HepG2 (cell line): ENCODE results near the gene COQ9. TPM values are rescaled to one million over a fixed set of nuclear protein-coding genes. Genes with fewer than 3 reads are reported as not detected.

Experiments
- AKAP8 ChIP-seq: sonication (generic); formaldehyde crosslinking; IDR thresholded peaks from 2 replicates; pipeline ENCODE4 v1.5.1; 2020; ENCODE audit warnings: mild to moderate bottlenecking, missing genetic modification reagents
- CCAR2 ChIP-seq: fragments of 200-400 bp; formaldehyde crosslinking; optimal IDR thresholded peaks from 2 replicates; pipeline ENCODE3; 2018; ENCODE audit warnings: low read depth, mild to moderate bottlenecking, low read length, moderate library complexity
- FOXO4 ChIP-seq: sonication (generic); formaldehyde crosslinking; conservative IDR thresholded peaks from 2 replicates; pipeline ENCODE4 v1.8.1; 2023; ENCODE audit warnings: missing genetic modification reagents
- NBN ChIP-seq: fragments of 450-650 bp; conservative IDR thresholded peaks from 2 replicates; pipeline ENCODE4 v1.6.1; 2017
- PCBP1 ChIP-seq: fragments of 200-400 bp; formaldehyde crosslinking; IDR thresholded peaks from 2 replicates; pipeline ENCODE4 v1.6.1; 2017; ENCODE audit warnings: mild to moderate bottlenecking, low read depth, low read length, borderline replicate concordance
- SIN3B ChIP-seq: fragments of 150-350 bp; IDR thresholded peaks from 2 replicates; pipeline ENCODE4 v1.6.1; 2014; ENCODE audit warnings: low read length
- USF2 ChIP-seq, 2 experiments: sonication (generic) in 1 of 2; formaldehyde crosslinking in 1 of 2; IDR thresholded peaks; 2 replicates each; pipeline versions ENCODE4 v1.5.1 to v1.6.1; 2011 to 2020; ENCODE audit warnings: borderline replicate concordance in 1 of 2, low read depth in 1 of 2, low read length in 1 of 2, mild to moderate bottlenecking in 1 of 2, missing genetic modification reagents in 1 of 2, moderate library complexity in 1 of 2
- XBP1 ChIP-seq: sonication (generic); formaldehyde crosslinking; IDR thresholded peaks from 2 replicates; pipeline ENCODE4 v1.5.0; 2020; ENCODE audit warnings: missing genetic modification reagents
- ZNF10 ChIP-seq: sonication (generic); formaldehyde crosslinking; IDR thresholded peaks from 2 replicates; pipeline ENCODE4 v1.4.0; 2020; ENCODE audit warnings: mild to moderate bottlenecking, low read depth, missing genetic modification reagents, borderline replicate concordance
- ZNF432 ChIP-seq: sonication (generic); formaldehyde crosslinking; IDR thresholded peaks from 2 replicates; pipeline ENCODE4 v1.5.0; 2020; ENCODE audit warnings: missing genetic modification reagents, mild to moderate bottlenecking, borderline replicate concordance
- ZNF580 ChIP-seq: IDR thresholded peaks from 2 replicates; pipeline ENCODE4 v1.6.1; 2016; ENCODE audit warnings: low read depth, borderline replicate concordance
- ZNF652 ChIP-seq: IDR thresholded peaks from 2 replicates; pipeline ENCODE4 v1.6.1; 2016; ENCODE audit warnings: low read depth, borderline replicate concordance
- ZNF816 ChIP-seq: sonication (generic); formaldehyde crosslinking; IDR thresholded peaks from 2 replicates; pipeline ENCODE4 v1.8.0; 2022; ENCODE audit warnings: missing genetic modification reagents, mild to moderate bottlenecking, borderline replicate concordance
- polyA plus RNA-seq, 8 experiments: library from polyadenylated mRNA; depleted of rRNA in 3 of 8; stranded (reverse) in 7 of 8; unstranded in 1 of 8; fragments of >200 nt; fragmentation: Illumina TruSeq in 4 of 8; extraction: Trizol in 4 of 8; gene quantifications; 2 replicates each; pipeline versions ENCODE4 v1.2.1 to v1.2.3, GENCODE V29; 2011 to 2016; ENCODE audit warnings: low read depth in 4 of 8, missing spikeins in 1 of 8, mixed read lengths in 1 of 8; ENCODE audit not compliant: insufficient read depth in 1 of 8
- total RNA-seq, 5 experiments: library from RNA; depleted of rRNA; stranded (reverse); fragments of >200 nt; fragmentation: Illumina TruSeq; extraction: Trizol; gene quantifications; 2 replicates each; pipeline ENCODE4 v1.2.3, GENCODE V29; 2016; ENCODE audit warnings: low read depth in 1 of 5
- TF ChIP-seq, protein P1 (sequence below): sonication (generic); formaldehyde crosslinking; IDR thresholded peaks from 2 replicates; pipeline ENCODE4 v1.4.0; 2020; ENCODE audit warnings: missing genetic modification reagents, borderline replicate concordance
- TF ChIP-seq, protein P2 (sequence below): sonication (generic); formaldehyde crosslinking; IDR thresholded peaks from 2 replicates; pipeline ENCODE4 v1.5.1; 2020; ENCODE audit warnings: missing genetic modification reagents, mild to moderate bottlenecking, borderline replicate concordance
- TF ChIP-seq, protein P3 (sequence below): sonication (generic); formaldehyde crosslinking; IDR thresholded peaks from 2 replicates; pipeline ENCODE4 v1.9.0; 2021; ENCODE audit warnings: missing genetic modification reagents, mild to moderate bottlenecking, borderline replicate concordance
- TF ChIP-seq, protein P4 (sequence below): sonication (generic); formaldehyde crosslinking; IDR thresholded peaks from 2 replicates; pipeline ENCODE4 v1.5.1; 2020; ENCODE audit warnings: missing genetic modification reagents, mild to moderate bottlenecking, borderline replicate concordance

The COQ9 gene
- total and polyA plus RNA-seq, 2 of the 13 experiments (the other 11 are each of a cell fraction or from before 2014, with no cell fraction given), result 57.5 to 108 TPM

DNA sequence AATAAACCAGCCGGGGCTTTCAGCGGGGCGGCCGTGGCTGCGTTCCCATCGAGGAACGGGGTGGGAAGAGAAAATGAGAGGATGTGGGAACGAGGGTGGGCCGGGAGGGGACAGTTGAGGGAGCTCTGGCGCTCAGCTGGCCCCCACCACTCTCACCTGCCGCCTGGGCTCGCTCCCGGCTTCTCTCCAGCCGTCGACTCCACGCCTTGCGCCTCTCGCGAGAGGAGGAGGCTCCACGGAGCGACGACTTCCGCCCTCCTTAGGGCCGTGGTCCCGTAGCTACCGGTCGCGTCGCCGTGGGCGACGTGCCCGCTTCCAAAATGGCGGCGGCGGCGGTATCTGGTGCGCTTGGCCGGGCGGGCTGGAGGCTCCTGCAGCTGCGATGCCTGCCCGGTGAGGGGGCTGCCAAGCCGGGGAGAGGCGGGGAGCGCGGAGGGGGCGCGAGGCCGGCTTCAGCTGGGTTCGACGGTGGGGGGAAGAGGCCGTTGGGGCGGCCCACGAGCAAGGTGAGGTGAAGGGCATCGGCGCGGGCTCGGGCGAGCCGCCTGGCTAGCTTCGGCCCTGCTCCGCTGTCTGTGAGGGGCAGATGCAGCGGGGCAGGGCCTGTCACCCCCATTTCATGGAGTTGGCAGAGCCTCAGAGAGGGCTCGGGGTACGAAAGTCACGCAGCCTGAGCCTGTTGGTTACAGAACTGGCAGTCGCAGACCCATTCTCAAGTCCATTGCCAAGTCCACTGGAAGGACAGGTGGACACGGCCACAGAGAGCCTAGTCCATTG is at the start of gene COQ9, which contains the start of gene CIAPIN1 (continued):
- TF ChIP-seq, protein P1, sequence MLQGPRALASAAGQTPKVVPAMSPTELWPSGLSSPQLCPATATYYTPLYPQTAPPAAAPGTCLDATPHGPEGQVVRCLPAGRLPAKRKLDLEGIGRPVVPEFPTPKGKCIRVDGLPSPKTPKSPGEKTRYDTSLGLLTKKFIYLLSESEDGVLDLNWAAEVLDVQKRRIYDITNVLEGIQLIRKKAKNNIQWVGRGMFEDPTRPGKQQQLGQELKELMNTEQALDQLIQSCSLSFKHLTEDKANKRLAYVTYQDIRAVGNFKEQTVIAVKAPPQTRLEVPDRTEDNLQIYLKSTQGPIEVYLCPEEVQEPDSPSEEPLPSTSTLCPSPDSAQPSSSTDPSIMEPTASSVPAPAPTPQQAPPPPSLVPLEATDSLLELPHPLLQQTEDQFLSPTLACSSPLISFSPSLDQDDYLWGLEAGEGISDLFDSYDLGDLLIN (CRISPR knock-in tag), result peak; percentile 36; the same call in 1 of the 2 replicates
- TF ChIP-seq ZNF580, result peak; percentile 88
- peak; percentile 35; the same call in 1 of the 2 replicates for TF ChIP-seq ZNF816 (CRISPR knock-in tag)
- TF ChIP-seq, protein P2, sequence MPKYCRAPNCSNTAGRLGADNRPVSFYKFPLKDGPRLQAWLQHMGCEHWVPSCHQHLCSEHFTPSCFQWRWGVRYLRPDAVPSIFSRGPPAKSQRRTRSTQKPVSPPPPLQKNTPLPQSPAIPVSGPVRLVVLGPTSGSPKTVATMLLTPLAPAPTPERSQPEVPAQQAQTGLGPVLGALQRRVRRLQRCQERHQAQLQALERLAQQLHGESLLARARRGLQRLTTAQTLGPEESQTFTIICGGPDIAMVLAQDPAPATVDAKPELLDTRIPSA (CRISPR knock-in tag), result peak; percentile 98
- no peak for TF ChIP-seq XBP1 (CRISPR knock-in tag)
- peak; percentile 77; the same call in 1 of the 2 replicates for TF ChIP-seq AKAP8 (CRISPR knock-in tag)
- TF ChIP-seq CCAR2, result no peak
- TF ChIP-seq ZNF652 (CRISPR knock-in tag), result no peak
- no peak for TF ChIP-seq USF2 (IDR thresholded peaks at IDR 0.05; ENCODE audit: low read depth, low read length)
- no peak for TF ChIP-seq USF2 (CRISPR knock-in tag; IDR thresholded peaks at IDR 0.05; ENCODE audit: borderline replicate concordance)
- TF ChIP-seq PCBP1, result peak; percentile 98; the same call in 1 of the 2 replicates
- no peak for TF ChIP-seq ZNF10 (CRISPR knock-in tag)
- no peak for TF ChIP-seq NBN
- TF ChIP-seq SIN3B, result peak; percentile 67
- TF ChIP-seq, protein P3, sequence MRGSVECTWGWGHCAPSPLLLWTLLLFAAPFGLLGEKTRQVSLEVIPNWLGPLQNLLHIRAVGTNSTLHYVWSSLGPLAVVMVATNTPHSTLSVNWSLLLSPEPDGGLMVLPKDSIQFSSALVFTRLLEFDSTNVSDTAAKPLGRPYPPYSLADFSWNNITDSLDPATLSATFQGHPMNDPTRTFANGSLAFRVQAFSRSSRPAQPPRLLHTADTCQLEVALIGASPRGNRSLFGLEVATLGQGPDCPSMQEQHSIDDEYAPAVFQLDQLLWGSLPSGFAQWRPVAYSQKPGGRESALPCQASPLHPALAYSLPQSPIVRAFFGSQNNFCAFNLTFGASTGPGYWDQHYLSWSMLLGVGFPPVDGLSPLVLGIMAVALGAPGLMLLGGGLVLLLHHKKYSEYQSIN (CRISPR knock-in tag), result no peak
- TF ChIP-seq, protein P4, sequence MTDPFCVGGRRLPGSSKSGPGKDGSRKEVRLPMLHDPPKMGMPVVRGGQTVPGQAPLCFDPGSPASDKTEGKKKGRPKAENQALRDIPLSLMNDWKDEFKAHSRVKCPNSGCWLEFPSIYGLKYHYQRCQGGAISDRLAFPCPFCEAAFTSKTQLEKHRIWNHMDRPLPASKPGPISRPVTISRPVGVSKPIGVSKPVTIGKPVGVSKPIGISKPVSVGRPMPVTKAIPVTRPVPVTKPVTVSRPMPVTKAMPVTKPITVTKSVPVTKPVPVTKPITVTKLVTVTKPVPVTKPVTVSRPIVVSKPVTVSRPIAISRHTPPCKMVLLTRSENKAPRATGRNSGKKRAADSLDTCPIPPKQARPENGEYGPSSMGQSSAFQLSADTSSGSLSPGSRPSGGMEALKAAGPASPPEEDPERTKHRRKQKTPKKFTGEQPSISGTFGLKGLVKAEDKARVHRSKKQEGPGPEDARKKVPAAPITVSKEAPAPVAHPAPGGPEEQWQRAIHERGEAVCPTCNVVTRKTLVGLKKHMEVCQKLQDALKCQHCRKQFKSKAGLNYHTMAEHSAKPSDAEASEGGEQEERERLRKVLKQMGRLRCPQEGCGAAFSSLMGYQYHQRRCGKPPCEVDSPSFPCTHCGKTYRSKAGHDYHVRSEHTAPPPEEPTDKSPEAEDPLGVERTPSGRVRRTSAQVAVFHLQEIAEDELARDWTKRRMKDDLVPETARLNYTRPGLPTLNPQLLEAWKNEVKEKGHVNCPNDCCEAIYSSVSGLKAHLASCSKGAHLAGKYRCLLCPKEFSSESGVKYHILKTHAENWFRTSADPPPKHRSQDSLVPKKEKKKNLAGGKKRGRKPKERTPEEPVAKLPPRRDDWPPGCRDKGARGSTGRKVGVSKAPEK, result no peak
- no peak for TF ChIP-seq FOXO4 (CRISPR knock-in tag)
- no peak for TF ChIP-seq ZNF432 (CRISPR knock-in tag)
